A549 (cell line): ENCODE results near the gene ZNF583.
A peak's percentile ranks its signal among the peaks of the same experiment; 100 is the strongest.

Experiments
- CEBPB ChIP-seq, 2 experiments: fragments of >200 bp in 1 of 2; sonication (Bioruptor Twin) in 1 of 2; formaldehyde crosslinking in 1 of 2; IDR thresholded peaks; 2 replicates each; pipeline ENCODE4 v1.6.1; 2012 to 2016
- EP300 ChIP-seq, 2 experiments: fragments of >200 bp; sonication (Bioruptor Twin); formaldehyde crosslinking; IDR thresholded peaks; 2 replicates in 1 of 2; 3 replicates in 1 of 2; pipeline ENCODE4 v1.6.1; 2016 to 2017
- NFE2L2 ChIP-seq: fragments of 150-350 bp; conservative IDR thresholded peaks from 2 replicates; pipeline ENCODE4 v1.6.1; 2014; ENCODE audit warnings: low read length
- RFX5 ChIP-seq: fragments of 450-650 bp; IDR thresholded peaks from 2 replicates; pipeline ENCODE4 v1.7.1; 2014; ENCODE audit warnings: antibody characterized with exemption, mild to moderate bottlenecking, moderate library complexity
- SREBF2 ChIP-seq: fragments of 450-650 bp; IDR thresholded peaks from 2 replicates; pipeline ENCODE4 v1.6.1; 2014; ENCODE audit warnings: mild to moderate bottlenecking, moderate library complexity
- USF2 ChIP-seq: fragments of 450-650 bp; IDR thresholded peaks from 2 replicates; pipeline ENCODE4 v1.6.1; 2014; ENCODE audit warnings: antibody characterized with exemption
- TF ChIP-seq, protein P1 (sequence below): IDR thresholded peaks from 2 replicates; pipeline ENCODE4 v1.6.1; 2012
- TF ChIP-seq, protein P2 (sequence below): fragments of >200 bp; sonication (Bioruptor Twin); formaldehyde crosslinking; IDR thresholded peaks from 3 replicates; pipeline ENCODE4 v1.5.1; 2016

- TF ChIP-seq, protein P1, sequence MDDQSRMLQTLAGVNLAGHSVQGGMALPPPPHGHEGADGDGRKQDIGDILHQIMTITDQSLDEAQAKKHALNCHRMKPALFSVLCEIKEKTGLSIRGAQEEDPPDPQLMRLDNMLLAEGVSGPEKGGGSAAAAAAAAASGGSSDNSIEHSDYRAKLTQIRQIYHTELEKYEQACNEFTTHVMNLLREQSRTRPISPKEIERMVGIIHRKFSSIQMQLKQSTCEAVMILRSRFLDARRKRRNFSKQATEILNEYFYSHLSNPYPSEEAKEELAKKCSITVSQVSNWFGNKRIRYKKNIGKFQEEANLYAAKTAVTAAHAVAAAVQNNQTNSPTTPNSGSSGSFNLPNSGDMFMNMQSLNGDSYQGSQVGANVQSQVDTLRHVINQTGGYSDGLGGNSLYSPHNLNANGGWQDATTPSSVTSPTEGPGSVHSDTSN, result no peak
- TF ChIP-seq SREBF2, result no peak
- TF ChIP-seq, protein P2, sequence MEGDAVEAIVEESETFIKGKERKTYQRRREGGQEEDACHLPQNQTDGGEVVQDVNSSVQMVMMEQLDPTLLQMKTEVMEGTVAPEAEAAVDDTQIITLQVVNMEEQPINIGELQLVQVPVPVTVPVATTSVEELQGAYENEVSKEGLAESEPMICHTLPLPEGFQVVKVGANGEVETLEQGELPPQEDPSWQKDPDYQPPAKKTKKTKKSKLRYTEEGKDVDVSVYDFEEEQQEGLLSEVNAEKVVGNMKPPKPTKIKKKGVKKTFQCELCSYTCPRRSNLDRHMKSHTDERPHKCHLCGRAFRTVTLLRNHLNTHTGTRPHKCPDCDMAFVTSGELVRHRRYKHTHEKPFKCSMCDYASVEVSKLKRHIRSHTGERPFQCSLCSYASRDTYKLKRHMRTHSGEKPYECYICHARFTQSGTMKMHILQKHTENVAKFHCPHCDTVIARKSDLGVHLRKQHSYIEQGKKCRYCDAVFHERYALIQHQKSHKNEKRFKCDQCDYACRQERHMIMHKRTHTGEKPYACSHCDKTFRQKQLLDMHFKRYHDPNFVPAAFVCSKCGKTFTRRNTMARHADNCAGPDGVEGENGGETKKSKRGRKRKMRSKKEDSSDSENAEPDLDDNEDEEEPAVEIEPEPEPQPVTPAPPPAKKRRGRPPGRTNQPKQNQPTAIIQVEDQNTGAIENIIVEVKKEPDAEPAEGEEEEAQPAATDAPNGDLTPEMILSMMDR, result peak; percentile 42
- no peak for TF ChIP-seq EP300 (IDR thresholded peaks at IDR 0.05)
- no peak for TF ChIP-seq RFX5
- TF ChIP-seq CEBPB (IDR thresholded peaks at IDR 0.05), result no peak
- no peak for TF ChIP-seq NFE2L2
- 0 out of 2 replicates have a peak, but pooled peaks have one; percentile 7 for TF ChIP-seq USF2
Measured at GRCh38 chr19:56393119-56394012, 10.8 kb upstream of the ZNF583 start, which contains the start of gene ZNF582.
